ENCODE measurements around the gene OSTM1.

Gene OSTM1

GRCh38 chr6:108102965-108103364 is 28.4 kb upstream of the OSTM1 start:
- DNase-seq (ENCODE audit: low read depth in 3 of 3), result no peak

DNA sequence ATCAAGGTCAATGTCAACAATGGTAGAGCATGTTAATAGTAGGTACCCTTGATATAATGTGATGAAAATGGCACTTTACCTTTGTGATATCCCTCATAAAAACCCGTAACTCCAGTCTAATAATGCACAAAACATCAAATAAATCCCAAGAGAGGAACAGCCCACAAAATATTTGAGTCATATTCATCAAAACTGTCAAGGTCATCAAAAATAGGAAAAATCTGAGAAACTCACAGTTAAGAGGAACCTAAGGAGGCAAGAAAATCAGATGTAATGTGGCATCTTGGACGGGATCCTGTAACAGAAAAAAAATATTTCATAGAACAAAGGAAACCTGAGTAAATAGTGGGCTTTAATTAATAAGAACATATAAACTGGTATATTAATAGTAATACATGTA is 25.5 kb upstream of the OSTM1 start:
- no peak for DNase-seq (ENCODE audit: low read depth in 3 of 3)

DNA sequence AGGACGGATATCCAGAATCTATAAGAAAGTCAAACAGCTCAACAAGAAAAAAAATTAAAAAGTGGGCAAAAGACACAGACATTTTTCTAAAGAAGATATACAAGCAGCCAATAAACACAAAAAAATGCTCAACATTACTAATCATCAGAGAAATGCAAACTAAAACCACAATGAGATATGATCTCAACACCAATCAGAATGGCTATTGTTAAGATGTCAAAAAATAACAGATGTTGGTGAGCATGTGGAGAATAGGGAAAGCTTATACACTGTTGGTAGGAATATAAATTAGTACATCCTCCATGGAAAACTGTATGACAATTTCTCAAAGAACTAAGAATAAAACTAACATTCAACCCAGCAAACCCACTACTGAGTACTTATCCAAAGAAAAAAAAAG is 23.3 kb upstream of the OSTM1 start:
- DNase-seq (ENCODE audit: low read depth in 3 of 3), result no peak

DNA sequence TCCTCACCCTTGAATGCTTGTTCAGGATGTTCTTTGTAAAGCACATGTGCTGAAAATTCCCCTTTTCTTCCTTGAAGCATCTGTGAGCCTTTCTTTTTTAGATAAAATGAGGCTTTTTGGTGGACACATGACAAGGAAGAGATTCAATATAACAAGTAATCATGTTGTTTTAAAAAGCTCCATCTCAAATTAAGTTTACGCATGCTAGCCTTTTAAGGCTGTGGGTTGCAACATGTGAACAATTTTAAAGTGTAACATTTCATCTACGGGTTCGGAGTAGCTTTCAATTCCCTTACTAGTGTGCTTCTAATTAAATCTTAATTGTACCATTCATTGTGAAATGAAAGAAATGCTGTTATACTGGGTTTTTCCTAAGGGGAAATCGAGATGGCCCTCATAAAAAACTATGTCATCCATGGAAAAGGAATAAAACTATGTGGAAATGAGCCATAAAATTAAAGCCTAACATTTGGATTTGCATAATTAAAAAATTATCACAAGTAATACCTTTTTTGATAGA is 19.3 kb upstream of the OSTM1 start:
- no peak for DNase-seq (ENCODE audit: low read depth in 3 of 3)

- DNase-seq (ENCODE audit: low read depth in 3 of 3), result no peak
These were observed 16.7 kb upstream of the OSTM1 start for GRCh38 chr6:108091288-108091687.

- no peak for DNase-seq (ENCODE audit: low read depth in 3 of 3)
These were observed 8.8 kb upstream of the OSTM1 start for GRCh38 chr6:108083349-108083748.

DNA sequence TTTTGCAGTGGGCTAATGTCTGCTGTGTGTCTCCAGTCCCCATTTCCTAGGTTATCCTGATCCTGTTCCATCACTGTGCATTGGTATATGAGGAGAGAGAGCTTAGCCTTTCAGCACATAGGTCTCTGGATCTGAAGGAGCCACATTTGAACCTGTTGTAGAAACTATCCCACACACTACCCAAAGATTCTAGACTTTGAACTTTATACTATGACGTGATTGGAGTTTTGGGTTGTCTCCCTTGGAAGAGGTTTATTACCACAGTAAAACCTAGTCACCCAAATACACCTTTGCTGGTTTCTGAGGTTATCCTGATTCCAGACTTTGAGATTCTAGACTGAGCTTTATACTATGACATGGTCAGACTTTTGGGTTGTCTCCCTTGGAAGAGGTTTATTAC is 8.0 kb upstream of the OSTM1 start:
- no peak for DNase-seq (ENCODE audit: low read depth in 3 of 3)

DNA sequence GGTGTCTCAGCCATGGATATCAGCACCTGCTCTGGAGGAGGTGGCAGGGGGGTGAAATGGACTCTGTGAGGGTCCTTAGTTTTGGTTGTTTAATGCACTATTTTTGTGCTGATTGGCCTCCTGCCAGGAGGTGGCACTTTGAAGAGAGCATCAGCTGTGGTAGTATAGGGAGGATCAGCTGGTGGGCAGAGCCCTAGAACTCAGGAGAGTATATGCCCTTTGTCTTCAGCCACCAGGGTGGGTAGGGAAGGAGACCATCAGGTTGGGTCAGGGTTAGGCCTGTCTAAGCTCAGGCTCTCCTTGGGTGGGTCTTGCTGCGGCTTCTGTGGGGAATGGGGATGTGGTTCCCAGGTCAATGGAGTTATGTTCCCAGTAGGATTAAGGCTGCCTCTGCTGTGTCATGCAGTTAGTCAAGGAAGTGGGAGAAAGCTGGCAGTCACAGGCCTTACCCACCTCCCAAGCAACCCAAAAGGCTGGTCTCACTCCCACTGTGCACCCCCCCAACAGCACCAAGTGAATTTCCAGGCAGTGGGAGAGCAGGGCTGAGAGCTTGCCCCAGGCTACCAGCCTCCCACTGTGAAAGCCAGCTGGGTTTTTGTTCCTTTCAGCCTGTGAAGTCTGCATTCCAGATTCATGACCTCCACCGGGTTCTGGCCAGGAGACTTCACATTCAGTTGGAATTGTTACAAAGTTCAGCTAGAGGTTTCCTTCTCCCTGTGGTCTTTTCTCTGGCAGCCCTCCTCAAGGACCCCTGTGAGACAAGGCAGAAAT is 5.7 kb upstream of the OSTM1 start:
- no peak for DNase-seq (ENCODE audit: low read depth in 3 of 3)

- no peak for DNase-seq (ENCODE audit: low read depth in 3 of 3)
These were observed 3.6 kb upstream of the OSTM1 start for GRCh38 chr6:108078191-108078590.

DNA sequence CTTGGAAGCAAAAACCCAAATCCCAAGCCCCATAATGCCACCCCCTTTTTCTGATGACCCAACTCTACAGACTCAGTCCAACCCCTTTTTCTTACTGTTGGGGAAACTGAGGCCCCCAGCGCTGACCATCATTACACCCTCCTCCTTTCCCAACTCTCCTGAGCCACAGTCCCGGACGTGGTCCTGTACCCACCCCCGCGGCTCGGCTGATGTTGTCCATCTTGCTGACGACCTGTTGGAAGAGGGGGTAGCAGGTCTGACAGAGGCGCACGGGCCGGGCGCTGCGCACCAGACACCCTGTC is 533 bp downstream of the OSTM1 start:
- no peak for DNase-seq (ENCODE audit: low read depth in 3 of 3)

GRCh38 chr6:108071736-108072276 is 2.7 kb downstream of the OSTM1 start:
- no peak for DNase-seq (ENCODE audit: low read depth in 3 of 3)

DNA sequence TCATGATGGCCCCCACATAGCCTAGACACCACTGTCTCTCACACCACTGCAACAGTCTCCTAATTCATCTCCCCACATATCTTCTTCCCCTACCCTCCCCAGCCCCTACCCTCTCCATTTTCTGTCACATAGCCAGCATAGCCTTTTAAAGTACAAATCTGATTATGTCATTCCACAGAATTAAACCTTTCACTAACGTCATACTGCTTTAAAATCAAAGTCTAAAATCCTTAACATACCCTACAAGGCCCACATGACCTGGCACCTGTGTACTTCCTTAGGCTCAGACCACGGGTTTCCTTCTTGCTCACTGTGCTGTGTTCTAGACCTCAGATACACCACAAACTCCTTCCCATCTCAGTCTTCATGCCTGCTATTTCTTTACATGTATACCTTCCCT is 5.9 kb downstream of the OSTM1 start:
- DNase-seq (ENCODE audit: low read depth in 3 of 3), result no peak

GRCh38 chr6:108068182-108068581 is 6.4 kb downstream of the OSTM1 start:
- DNase-seq (ENCODE audit: low read depth in 3 of 3), result no peak

GRCh38 chr6:108052706-108053105 is 21.8 kb downstream of the OSTM1 start:
- no peak for DNase-seq (ENCODE audit: low read depth in 3 of 3)

DNA sequence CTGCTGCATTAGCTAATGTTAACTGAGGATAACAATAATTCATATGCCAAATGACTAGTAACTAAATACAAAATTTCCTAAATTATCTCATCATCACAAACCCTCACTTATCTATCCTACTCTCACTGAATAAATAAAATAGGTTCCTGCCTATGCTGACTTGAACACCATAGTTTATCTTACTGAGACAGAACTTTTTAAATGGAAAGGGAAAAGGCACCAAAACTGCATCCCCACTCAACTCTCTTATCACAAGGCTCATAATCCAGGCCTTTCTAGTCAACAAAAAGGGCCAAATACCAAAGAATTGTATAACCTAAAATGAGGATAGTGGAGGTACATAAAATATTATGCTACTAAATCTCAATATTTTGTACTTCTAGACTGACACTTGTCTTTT is 23.1 kb downstream of the OSTM1 start:
- no peak for DNase-seq (ENCODE audit: low read depth in 3 of 3)

DNA sequence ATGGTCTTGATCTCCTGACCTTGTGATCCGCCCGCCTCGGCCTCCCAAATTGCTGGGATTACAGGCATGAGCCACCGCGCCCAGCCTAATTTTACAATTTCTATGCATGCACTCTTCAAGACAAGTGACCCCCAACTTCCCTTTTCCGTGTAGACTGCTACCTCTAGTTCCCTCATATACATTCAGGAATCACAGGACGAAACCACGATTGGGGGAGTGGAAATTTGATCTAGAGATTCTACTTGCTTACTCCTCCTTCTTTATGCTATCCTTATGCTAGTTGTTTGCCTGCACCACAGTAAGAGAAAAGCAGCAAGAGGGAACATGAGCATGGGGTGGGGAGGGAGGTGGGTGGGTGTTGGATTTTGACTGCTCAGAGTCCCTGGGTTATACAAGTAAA is 34.9 kb downstream of the OSTM1 start:
- DNase-seq (ENCODE audit: low read depth in 3 of 3), result no peak

DNA sequence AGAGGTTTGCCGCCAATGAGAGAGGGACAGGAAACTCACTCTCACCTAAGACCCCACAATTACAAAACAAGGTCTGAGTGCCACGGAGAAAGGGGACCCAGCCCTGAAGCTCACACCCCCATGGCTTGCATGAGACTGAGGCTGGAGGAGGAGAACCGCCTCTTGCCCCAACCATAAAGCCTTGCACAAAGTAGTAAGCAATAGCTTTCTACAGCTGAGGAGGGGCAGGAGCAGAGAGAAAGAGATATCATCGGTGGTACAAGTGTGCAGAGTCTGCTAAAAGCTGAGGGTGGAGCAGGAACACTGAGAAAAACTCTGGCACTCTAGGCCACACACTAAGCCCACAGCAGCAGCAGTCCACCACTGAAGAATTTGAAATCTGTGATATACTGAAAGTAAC is 37.7 kb downstream of the OSTM1 start:
- no peak for DNase-seq (ENCODE audit: low read depth in 3 of 3)

- DNase-seq (ENCODE audit: low read depth in 3 of 3), result no peak
These were observed 42.6 kb downstream of the OSTM1 start for GRCh38 chr6:108031968-108032367.

DNA sequence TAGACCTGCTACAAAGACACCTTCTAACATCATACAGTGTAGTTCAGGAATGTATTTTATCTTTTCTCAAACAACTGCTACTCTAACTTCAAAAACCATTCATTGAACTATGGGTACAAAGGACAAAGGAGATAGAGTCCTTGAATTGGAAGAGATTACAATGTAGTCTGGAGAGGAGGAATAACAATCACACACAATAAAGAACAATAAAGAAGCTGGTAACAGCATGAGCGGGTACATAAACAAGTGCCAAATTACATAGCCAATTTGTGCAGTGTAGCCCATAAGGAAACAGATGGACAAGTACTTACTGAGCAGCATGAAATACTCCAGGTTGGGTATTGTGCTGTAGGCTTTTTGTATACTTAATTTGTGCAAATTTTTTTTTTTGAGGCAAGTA is 44.3 kb downstream of the OSTM1 start:
- no peak for DNase-seq (ENCODE audit: low read depth in 3 of 3)

DNA sequence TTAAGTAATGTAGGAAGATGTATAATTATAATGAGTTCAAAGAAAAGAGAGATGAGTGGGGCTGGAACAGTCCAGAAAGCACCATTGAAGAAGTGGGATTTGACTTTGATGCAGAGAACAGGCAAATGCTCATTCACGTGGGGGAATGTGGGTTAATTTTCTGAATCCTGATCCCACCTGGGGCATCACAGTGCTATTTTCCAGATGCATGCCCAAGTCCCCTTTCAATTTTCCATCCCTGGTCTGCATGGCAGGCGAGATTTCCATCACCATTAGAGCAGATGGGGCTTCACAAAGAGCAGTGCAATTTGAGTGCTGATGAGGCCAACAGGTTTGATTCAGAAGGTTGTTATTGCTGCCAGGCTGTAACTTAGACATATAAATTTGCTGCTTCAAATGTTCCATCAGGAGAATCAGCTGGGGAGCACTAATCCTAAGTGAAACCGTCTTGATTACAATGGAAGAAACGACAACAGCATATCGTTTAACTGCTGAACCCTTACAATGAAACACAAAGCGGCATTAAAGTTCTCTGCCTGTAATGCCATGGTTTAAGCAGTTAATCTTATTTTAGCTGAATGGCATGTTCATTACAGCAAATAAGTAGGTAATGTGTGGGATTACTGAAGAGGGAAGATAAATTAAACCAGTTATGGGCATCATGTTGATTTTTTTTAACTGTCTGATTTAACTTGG is 45.2 kb downstream of the OSTM1 start:
- DNase-seq (ENCODE audit: low read depth in 3 of 3), result no peak

DNA sequence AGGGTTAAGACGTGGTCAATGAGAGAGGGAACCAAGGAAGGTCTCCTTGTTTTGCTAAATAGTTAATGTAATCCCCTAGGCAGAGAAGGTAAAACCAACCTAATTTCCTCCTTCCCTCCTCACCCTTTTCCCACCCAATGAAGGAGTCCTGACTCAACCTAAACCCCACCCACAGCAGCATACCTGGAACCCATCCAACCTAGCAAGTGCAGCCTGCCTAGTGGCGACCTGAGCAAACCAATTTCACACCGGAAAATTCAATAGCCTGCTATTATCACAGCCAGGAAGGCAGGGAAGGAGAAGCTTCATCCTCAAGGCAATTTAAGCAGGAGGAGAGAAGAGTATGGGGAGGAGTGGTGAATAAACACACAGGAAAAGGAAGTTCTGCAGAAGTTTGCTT is 46.9 kb downstream of the OSTM1 start:
- DNase-seq (ENCODE audit: low read depth in 3 of 3), result no peak

- DNase-seq (ENCODE audit: low read depth in 3 of 3), result no peak
These were observed 47.5 kb downstream of the OSTM1 start for GRCh38 chr6:108027056-108027455.

DNA sequence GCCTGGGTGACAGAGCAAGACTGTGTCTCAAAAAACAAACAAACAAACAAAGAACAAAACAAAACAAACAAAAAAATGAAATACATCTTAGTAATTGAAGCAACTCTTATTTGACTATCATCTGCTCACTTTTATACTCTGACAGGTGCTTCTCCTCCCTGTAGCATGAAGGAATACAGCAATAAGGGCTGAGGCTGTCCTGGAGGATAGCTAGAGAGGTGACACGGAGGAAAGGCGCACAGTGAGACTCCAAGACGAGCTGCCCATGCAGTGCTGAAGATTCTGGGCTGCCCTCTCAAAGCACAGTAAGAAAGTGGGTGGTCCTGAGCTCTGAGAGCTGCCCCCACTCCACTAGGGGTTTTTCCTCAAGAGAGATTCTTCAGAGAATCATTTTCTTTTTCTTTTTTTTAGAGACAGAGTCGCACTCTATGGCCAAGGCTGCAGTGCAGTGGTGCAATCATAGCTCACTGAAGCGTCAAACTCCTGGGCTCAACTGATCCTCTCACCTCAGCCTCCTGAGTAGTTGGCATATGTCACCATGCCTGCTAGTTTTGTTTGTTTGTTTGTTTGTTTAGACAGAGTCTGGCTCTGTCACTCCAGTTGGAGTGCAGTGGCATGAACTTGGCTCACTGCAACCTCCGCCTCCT is 50.0 kb downstream of the OSTM1 start:
- DNase-seq (ENCODE audit: low read depth in 3 of 3), result no peak

Measured in stimulated activated CD4-positive, alpha-beta T cell treated with anti-CD3 and anti-CD28 coated beads, TNF-alpha, amount 100 ng/mL, for 4 hours (primary cell).